Measurements from ENCODE around the gene LRRC17. TPM values are rescaled to one million over a fixed set of nuclear protein-coding genes. Genes with fewer than 3 reads are reported as not detected.

Gene LRRC17
- total and polyA plus RNA-seq, 10 of the 15 experiments (the other 5 are each of a cell fraction or from before 2014, with no cell fraction given) = 0.06 to 0.31 (median 0.10) TPM; not detected in 5

DNA sequence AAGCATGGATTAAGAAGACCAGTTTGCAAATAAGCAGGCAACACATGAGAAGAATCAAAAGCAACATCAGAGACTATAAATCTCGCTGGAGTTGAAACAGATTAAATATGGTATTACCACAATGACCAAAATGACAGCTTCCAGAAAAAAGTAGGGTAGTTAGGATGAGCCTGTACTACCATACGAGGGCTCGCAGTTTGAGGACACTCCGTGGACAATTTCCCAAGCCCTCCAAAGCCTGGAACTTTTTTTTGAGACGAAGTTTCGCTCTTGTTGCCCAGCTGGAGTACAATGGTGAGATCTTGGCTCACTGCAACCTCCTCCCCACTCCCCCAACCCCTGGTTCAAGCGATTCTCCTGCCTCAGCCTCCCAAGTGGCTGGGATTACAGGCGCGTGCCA lies 1.0 kb downstream of the LRRC17 start (continued):
- TF ChIP-seq, protein P1, sequence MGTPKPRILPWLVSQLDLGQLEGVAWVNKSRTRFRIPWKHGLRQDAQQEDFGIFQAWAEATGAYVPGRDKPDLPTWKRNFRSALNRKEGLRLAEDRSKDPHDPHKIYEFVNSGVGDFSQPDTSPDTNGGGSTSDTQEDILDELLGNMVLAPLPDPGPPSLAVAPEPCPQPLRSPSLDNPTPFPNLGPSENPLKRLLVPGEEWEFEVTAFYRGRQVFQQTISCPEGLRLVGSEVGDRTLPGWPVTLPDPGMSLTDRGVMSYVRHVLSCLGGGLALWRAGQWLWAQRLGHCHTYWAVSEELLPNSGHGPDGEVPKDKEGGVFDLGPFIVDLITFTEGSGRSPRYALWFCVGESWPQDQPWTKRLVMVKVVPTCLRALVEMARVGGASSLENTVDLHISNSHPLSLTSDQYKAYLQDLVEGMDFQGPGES (IDR thresholded peaks at IDR 0.05) = no peak

DNA sequence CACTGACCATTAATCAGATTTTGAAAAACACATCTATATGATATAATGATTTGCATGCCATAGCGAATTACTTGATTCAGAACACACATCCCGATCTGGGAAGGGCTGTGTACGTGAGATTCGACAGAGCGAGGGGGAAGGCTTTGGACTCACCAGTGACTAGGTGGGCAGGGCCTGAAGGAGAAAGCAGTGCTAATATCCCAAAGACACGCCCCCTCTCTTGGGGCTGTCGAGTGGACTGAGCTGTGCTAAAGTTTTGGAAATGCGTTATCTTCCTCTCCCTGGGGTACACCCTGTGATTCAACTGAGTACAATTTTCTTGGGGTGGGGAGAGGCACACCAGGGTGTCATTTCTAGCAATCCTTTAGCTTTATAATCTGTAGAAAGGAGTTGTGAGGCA lies 1.8 kb downstream of the LRRC17 start:
- intact Hi-C loops (cut with micrococcal nuclease; ENCODE audit: unreplicated experiment) (no loop called here), in situ Hi-C loops (cut with MboI) (no loop called here)
- H3K79me2 ChIP-seq (ENCODE audit: control insufficient read depth, insufficient read depth, low read length) = no peaks in the 10 kb centered on the region
- H4K20me1 ChIP-seq (ENCODE audit: control insufficient read depth, insufficient read depth) = no peaks in the 10 kb centered on the region
- ChIA-PET POLR2A (no interaction called here), SMC1A (ENCODE audit: uncharacterized antibody, unreplicated experiment) (interaction anchor here (1.3 kb wide), 1 partner anchor 23 kb away, joined by 3 read pairs; no protein-coding TSS in a partner anchor), RAD21 (ENCODE audit: unreplicated experiment) (no interaction called here), CTCF (interaction anchor here (0.5 kb wide), 1 partner anchor 23 kb away, joined by 3 read pairs; no protein-coding TSS in a partner anchor)
- H2AFZ ChIP-seq (ENCODE audit: control insufficient read depth, low read depth, low read length) = no peak overlapping the region
- WGBS (ENCODE audit: insufficient coverage, insufficient replicate concordance, low lambda C conversion rate, missing lambda C conversion rate) = 58% methylated on average over 8 of the region's 8 CpGs
- no peaks in the 10 kb centered on the region for H3K4me1 ChIP-seq (ENCODE audit: control insufficient read depth, insufficient read depth, low read length)
- no peak for ATAC-seq
- H3K27ac ChIP-seq (ENCODE audit: control insufficient read depth, insufficient read depth) = no peak overlapping the region
- no peak for FAIRE-seq
- H3K9ac ChIP-seq (ENCODE audit: control insufficient read depth, insufficient read depth, low read length) = no peak overlapping the region
- DNase-seq (ENCODE audit: low read depth, low spot score) = no peak
- no peak overlapping the region for H3K4me2 ChIP-seq (ENCODE audit: control insufficient read depth, insufficient read depth)
- no TSS peak for BruUV-seq (replicated peaks)
- H3K9me3 ChIP-seq (replicated peaks; ENCODE audit: control insufficient read depth, insufficient read depth, low read length) = no peaks in the 10 kb centered on the region
- H3K36me3 ChIP-seq (ENCODE audit: control insufficient read depth in 2 of 2, insufficient read depth in 2 of 2, low read length in 1 of 2) = no peaks in the 10 kb centered on the region
- 0 out of 4 replicates have a peak, but pooled peaks cover 0 to 1% of the 10 kb centered on the region in 2 experiments for H3K27me3 ChIP-seq (replicated peaks in 1 of 2; ENCODE audit: control insufficient read depth in 2 of 2, insufficient read depth in 2 of 2, low read length in 1 of 2)
- H3K4me3 ChIP-seq = no peak overlapping the region
- TF ChIP-seq, protein P1 (IDR thresholded peaks at IDR 0.05) = no peak
- TF ChIP-seq HCFC1 (IDR thresholded peaks at IDR 0.05; ENCODE audit: low read length) = no peak
- TF ChIP-seq, protein P2, sequence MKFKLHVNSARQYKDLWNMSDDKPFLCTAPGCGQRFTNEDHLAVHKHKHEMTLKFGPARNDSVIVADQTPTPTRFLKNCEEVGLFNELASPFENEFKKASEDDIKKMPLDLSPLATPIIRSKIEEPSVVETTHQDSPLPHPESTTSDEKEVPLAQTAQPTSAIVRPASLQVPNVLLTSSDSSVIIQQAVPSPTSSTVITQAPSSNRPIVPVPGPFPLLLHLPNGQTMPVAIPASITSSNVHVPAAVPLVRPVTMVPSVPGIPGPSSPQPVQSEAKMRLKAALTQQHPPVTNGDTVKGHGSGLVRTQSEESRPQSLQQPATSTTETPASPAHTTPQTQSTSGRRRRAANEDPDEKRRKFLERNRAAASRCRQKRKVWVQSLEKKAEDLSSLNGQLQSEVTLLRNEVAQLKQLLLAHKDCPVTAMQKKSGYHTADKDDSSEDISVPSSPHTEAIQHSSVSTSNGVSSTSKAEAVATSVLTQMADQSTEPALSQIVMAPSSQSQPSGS (IDR thresholded peaks at IDR 0.05; ENCODE audit: low read length) = no peak
- TF ChIP-seq, protein P3, sequence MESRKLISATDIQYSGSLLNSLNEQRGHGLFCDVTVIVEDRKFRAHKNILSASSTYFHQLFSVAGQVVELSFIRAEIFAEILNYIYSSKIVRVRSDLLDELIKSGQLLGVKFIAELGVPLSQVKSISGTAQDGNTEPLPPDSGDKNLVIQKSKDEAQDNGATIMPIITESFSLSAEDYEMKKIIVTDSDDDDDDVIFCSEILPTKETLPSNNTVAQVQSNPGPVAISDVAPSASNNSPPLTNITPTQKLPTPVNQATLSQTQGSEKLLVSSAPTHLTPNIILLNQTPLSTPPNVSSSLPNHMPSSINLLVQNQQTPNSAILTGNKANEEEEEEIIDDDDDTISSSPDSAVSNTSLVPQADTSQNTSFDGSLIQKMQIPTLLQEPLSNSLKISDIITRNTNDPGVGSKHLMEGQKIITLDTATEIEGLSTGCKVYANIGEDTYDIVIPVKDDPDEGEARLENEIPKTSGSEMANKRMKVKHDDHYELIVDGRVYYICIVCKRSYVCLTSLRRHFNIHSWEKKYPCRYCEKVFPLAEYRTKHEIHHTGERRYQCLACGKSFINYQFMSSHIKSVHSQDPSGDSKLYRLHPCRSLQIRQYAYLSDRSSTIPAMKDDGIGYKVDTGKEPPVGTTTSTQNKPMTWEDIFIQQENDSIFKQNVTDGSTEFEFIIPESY (IDR thresholded peaks at IDR 0.05) = no peak
- no peak for TF ChIP-seq KDM1A (IDR thresholded peaks at IDR 0.05; ENCODE audit: borderline replicate concordance)
- no peak for TF ChIP-seq FOXK2 (IDR thresholded peaks at IDR 0.05)
- TF ChIP-seq, protein P4, sequence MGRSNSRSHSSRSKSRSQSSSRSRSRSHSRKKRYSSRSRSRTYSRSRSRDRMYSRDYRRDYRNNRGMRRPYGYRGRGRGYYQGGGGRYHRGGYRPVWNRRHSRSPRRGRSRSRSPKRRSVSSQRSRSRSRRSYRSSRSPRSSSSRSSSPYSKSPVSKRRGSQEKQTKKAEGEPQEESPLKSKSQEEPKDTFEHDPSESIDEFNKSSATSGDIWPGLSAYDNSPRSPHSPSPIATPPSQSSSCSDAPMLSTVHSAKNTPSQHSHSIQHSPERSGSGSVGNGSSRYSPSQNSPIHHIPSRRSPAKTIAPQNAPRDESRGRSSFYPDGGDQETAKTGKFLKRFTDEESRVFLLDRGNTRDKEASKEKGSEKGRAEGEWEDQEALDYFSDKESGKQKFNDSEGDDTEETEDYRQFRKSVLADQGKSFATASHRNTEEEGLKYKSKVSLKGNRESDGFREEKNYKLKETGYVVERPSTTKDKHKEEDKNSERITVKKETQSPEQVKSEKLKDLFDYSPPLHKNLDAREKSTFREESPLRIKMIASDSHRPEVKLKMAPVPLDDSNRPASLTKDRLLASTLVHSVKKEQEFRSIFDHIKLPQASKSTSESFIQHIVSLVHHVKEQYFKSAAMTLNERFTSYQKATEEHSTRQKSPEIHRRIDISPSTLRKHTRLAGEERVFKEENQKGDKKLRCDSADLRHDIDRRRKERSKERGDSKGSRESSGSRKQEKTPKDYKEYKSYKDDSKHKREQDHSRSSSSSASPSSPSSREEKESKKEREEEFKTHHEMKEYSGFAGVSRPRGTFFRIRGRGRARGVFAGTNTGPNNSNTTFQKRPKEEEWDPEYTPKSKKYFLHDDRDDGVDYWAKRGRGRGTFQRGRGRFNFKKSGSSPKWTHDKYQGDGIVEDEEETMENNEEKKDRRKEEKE (IDR thresholded peaks at IDR 0.05) = no peak
- TF ChIP-seq, protein P5, sequence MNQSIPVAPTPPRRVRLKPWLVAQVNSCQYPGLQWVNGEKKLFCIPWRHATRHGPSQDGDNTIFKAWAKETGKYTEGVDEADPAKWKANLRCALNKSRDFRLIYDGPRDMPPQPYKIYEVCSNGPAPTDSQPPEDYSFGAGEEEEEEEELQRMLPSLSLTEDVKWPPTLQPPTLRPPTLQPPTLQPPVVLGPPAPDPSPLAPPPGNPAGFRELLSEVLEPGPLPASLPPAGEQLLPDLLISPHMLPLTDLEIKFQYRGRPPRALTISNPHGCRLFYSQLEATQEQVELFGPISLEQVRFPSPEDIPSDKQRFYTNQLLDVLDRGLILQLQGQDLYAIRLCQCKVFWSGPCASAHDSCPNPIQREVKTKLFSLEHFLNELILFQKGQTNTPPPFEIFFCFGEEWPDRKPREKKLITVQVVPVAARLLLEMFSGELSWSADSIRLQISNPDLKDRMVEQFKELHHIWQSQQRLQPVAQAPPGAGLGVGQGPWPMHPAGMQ (IDR thresholded peaks at IDR 0.05; ENCODE audit: borderline replicate concordance) = no peak
- TF ChIP-seq ZBED1 (IDR thresholded peaks at IDR 0.05; ENCODE audit: borderline replicate concordance) = no peak
- TF ChIP-seq LARP7 (IDR thresholded peaks at IDR 0.05) = no peak
- TF ChIP-seq SUPT20H (IDR thresholded peaks at IDR 0.05; ENCODE audit: borderline replicate concordance, control insufficient read depth, low read depth, low read length) = no peak
- no peak for TF ChIP-seq CBFB (IDR thresholded peaks at IDR 0.05; ENCODE audit: low read depth)

All from GM12878 (cell line).